HL-60 (cell line): ENCODE results near the gene GRM6.

Source experiments
- DNase-seq, 2 experiments: peaks; one replicate each; pipeline ENCODE4 v3.0.0-alpha.2; 2010 to 2020; ENCODE audit warnings: low read depth in 1 of 2, low spot score in 1 of 2
- H3K27ac ChIP-seq: fragments of 250-450 bp; sonication (Bioruptor Pico); replicated peaks from 2 replicates; pipeline ENCODE4 v1.5.1; 2020; ENCODE audit warnings: mild to moderate bottlenecking, moderate library complexity
- H3K27me3 ChIP-seq: fragments of 250-450 bp; sonication (Bioruptor Pico); 2 replicates; pipeline ENCODE4 v1.5.1; 2021; ENCODE audit warnings: mild to moderate bottlenecking, moderate library complexity; ENCODE audit not compliant: insufficient read depth, poor library complexity, severe bottlenecking
- H3K4me3 ChIP-seq: replicated peaks from 2 replicates; pipeline ENCODE4 v1.5.1; 2011; ENCODE audit warnings: mild to moderate bottlenecking, control low read depth, low read length; ENCODE audit not compliant: insufficient read depth
- CTCF ChIP-seq: IDR thresholded peaks from one replicate; pipeline ENCODE4 v1.5.1; 2011; ENCODE audit warnings: low read length, control low read depth, inconsistent platforms; ENCODE audit not compliant: insufficient read depth
- GABPA ChIP-seq: IDR thresholded peaks from 2 replicates; pipeline ENCODE4 v1.6.1; 2012; ENCODE audit warnings: low read depth
- POLR2AphosphoS5 ChIP-seq: IDR thresholded peaks from 2 replicates; pipeline ENCODE4 v1.6.1; 2012; ENCODE audit warnings: low read depth
- REST ChIP-seq: IDR thresholded peaks from 2 replicates; pipeline ENCODE4 v1.6.1; 2012; ENCODE audit warnings: low read depth; ENCODE audit not compliant: insufficient replicate concordance
- SPI1 ChIP-seq: IDR thresholded peaks from 2 replicates; pipeline ENCODE4 v1.6.1; 2012; ENCODE audit warnings: low read depth, mild to moderate bottlenecking, borderline replicate concordance

GRM6 gene

GRCh38 chr5:178983728-178984127, 11.4 kb downstream of the GRM6 start:
- Histone ChIP-seq H3K27me3 (no peaks in the 10 kb centered on the region), H3K4me3 (no peak overlapping the region), H3K27ac (no peak overlapping the region)
- DNase-seq: no peak
- TF ChIP-seq CTCF (no peak), SPI1 (no peak), POLR2AphosphoS5 (no peak), REST (no peak), GABPA (no peak)

- H3K27ac ChIP-seq: no peak overlapping the region
- no peaks in the 10 kb centered on the region for H3K27me3 ChIP-seq
- H3K4me3 ChIP-seq: no peak overlapping the region
- DNase-seq: no peak
- TF ChIP-seq CTCF (no peak), POLR2AphosphoS5 (no peak), SPI1 (no peak), REST (no peak), GABPA (no peak)
Measured at GRCh38 chr5:178982941-178983340, 12.2 kb downstream of the GRM6 start.

- DNase-seq: no peak
- no peak for TF ChIP-seq POLR2AphosphoS5
- no peak for TF ChIP-seq REST
- no peak for TF ChIP-seq CTCF
- no peak for TF ChIP-seq SPI1
- no peak for TF ChIP-seq GABPA
- Histone ChIP-seq H3K27ac (no peak overlapping the region), H3K4me3 (no peak overlapping the region), H3K27me3 (no peaks in the 10 kb centered on the region)
Measured at GRCh38 chr5:178981381-178981780, 13.7 kb downstream of the GRM6 start.
